ENCODE results near the gene SCP2D1.

The SCP2D1 gene

GRCh38 chr20:18839507-18840247 lies 26.1 kb downstream of the SCP2D1 start:
- H3K4me3 ChIP-seq (ENCODE audit: low read length) = no peak overlapping the region
- H3K4me2 ChIP-seq (ENCODE audit: low read length) = no peak overlapping the region
- no peaks in the 10 kb centered on the region for H3K4me1 ChIP-seq (ENCODE audit: control insufficient read depth, low read length)
- H3K9me2 ChIP-seq (replicated peaks; ENCODE audit: control insufficient read depth, low read length) = no peaks in the 10 kb centered on the region
- H3K9me3 ChIP-seq (ENCODE audit: control insufficient read depth, insufficient read depth, low read length) = no peaks in the 10 kb centered on the region
- no peak overlapping the region for H3K27ac ChIP-seq (ENCODE audit: low read depth, low read length)
- no peaks in the 10 kb centered on the region for H4K20me1 ChIP-seq (ENCODE audit: control insufficient read depth, insufficient read depth, low read depth, low read length)
- H3K27me3 ChIP-seq (ENCODE audit: control insufficient read depth, low read length) = peaks cover 4% of the 10 kb centered on the region; the same call in 1 of the 2 replicates
- no peak for TF ChIP-seq CTCF (IDR thresholded peaks at IDR 0.05; ENCODE audit: low read depth, low read length, poor library complexity, severe bottlenecking)
- TF ChIP-seq EZH2phosphoT487 (IDR thresholded peaks at IDR 0.05; ENCODE audit: borderline replicate concordance, low read length) = no peak
- H3K79me2 ChIP-seq (ENCODE audit: control insufficient read depth, low read length) = no peaks in the 10 kb centered on the region
- no peaks in the 10 kb centered on the region for H3F3A ChIP-seq (ENCODE audit: control insufficient read depth, insufficient read depth)
- no peaks in the 10 kb centered on the region for H3K36me3 ChIP-seq (ENCODE audit: control insufficient read depth, low read length)

- Histone ChIP-seq H3K27ac (ENCODE audit: low read depth, low read length) (no peak overlapping the region), H3K4me2 (ENCODE audit: low read length) (no peak overlapping the region), H3K36me3 (ENCODE audit: control insufficient read depth, low read length) (no peaks in the 10 kb centered on the region), H3K27me3 (ENCODE audit: control insufficient read depth, low read length) (peaks cover 4% of the 10 kb centered on the region; the same call in 1 of the 2 replicates), H4K20me1 (ENCODE audit: control insufficient read depth, insufficient read depth, low read depth, low read length) (no peaks in the 10 kb centered on the region), H3K79me2 (ENCODE audit: control insufficient read depth, low read length) (no peaks in the 10 kb centered on the region), H3K9me2 (replicated peaks; ENCODE audit: control insufficient read depth, low read length) (no peaks in the 10 kb centered on the region), H3K9me3 (ENCODE audit: control insufficient read depth, insufficient read depth, low read length) (no peaks in the 10 kb centered on the region), H3F3A (ENCODE audit: control insufficient read depth, insufficient read depth) (no peaks in the 10 kb centered on the region), H3K4me3 (ENCODE audit: low read length) (no peak overlapping the region), H3K4me1 (ENCODE audit: control insufficient read depth, low read length) (no peaks in the 10 kb centered on the region)
- TF ChIP-seq EZH2phosphoT487 (IDR thresholded peaks at IDR 0.05; ENCODE audit: borderline replicate concordance, low read length) = no peak
- TF ChIP-seq CTCF (IDR thresholded peaks at IDR 0.05; ENCODE audit: low read depth, low read length, poor library complexity, severe bottlenecking) = no peak
Measured at GRCh38 chr20:18840248-18840645, 26.7 kb downstream of the SCP2D1 start.

- no peaks in the 10 kb centered on the region for H3K4me1 ChIP-seq (ENCODE audit: control insufficient read depth, low read length)
Measured at GRCh38 chr20:18845017-18845416, 31.4 kb downstream of the SCP2D1 start.

More at GRCh38 chr20:18845017-18845416, 31.4 kb downstream of the SCP2D1 start:
- Histone ChIP-seq H3K9me2 (replicated peaks; ENCODE audit: control insufficient read depth, low read length) (no peaks in the 10 kb centered on the region), H3K4me3 (ENCODE audit: low read length) (no peak overlapping the region), H3K27ac (ENCODE audit: low read depth, low read length) (no peak overlapping the region), H3K27me3 (ENCODE audit: control insufficient read depth, low read length) (peaks cover 4% of the 10 kb centered on the region; the same call in 1 of the 2 replicates), H4K20me1 (ENCODE audit: control insufficient read depth, insufficient read depth, low read depth, low read length) (no peaks in the 10 kb centered on the region), H3F3A (ENCODE audit: control insufficient read depth, insufficient read depth) (no peaks in the 10 kb centered on the region), H3K79me2 (ENCODE audit: control insufficient read depth, low read length) (no peaks in the 10 kb centered on the region), H3K36me3 (ENCODE audit: control insufficient read depth, low read length) (no peaks in the 10 kb centered on the region), H3K9me3 (ENCODE audit: control insufficient read depth, insufficient read depth, low read length) (no peaks in the 10 kb centered on the region), H3K4me2 (ENCODE audit: low read length) (no peak overlapping the region)
- TF ChIP-seq CTCF (IDR thresholded peaks at IDR 0.05; ENCODE audit: low read depth, low read length, poor library complexity, severe bottlenecking) (no peak), EZH2phosphoT487 (IDR thresholded peaks at IDR 0.05; ENCODE audit: borderline replicate concordance, low read length) (no peak)

Data from DOHH2 (cell line).